HG02798 (cell line): Measurements from ENCODE around the gene CFAP206.

Experiments used
- ATAC-seq: cut with Tn5 transposase; IDR thresholded peaks from one replicate; pipeline ENCODE4 v1.9.1; 2021; ENCODE audit warnings: mild to moderate bottlenecking; ENCODE audit not compliant: unreplicated experiment, poor library complexity

Gene CFAP206

GRCh38 chr6:87504441-87504840 is 96.7 kb downstream of the CFAP206 start:
- no peak for ATAC-seq
